Prostate gland (tissue), 2 donors: ENCODE measurements around the gene MATR3.

Source experiments
- CTCF ChIP-seq, 4 experiments: fragments of 200-600 bp in 2 of 4; fragments of 450-650 bp in 2 of 4; sonication (generic) in 2 of 4; IDR thresholded peaks; 1 replicate in 3 of 4; 2 replicates in 1 of 4; pipeline ENCODE4 v1.5.1; 2016 to 2019; ENCODE audit warnings: antibody characterized with exemption in 4 of 4, mild to moderate bottlenecking in 2 of 4, moderate library complexity in 2 of 4
- POLR2A ChIP-seq: fragments of 450-650 bp; IDR thresholded peaks from one replicate; pipeline ENCODE4 v1.6.1; 2016; ENCODE audit warnings: antibody characterized with exemption, mild to moderate bottlenecking

GRCh38 chr5:139277171-139277570, 16.4 kb upstream of the MATR3 start:
- TF ChIP-seq CTCF (IDR thresholded peaks at IDR 0.05) (no peak), POLR2A (no peak)
